Measurements from ENCODE around the gene CARD11.

Gene CARD11

GRCh38 chr7:2928256-2928612, 115.4 kb downstream of the CARD11 start:
- Histone ChIP-seq H3K4me3 (ENCODE audit: control insufficient read depth in 1 of 7, extremely low read depth in 1 of 7, insufficient read depth in 4 of 7, low read depth in 2 of 7, low read length in 6 of 7) (no peak overlapping the region), H3K9me3 (ENCODE audit: control extremely low read depth in 1 of 5, control insufficient read depth in 4 of 5, insufficient read depth in 2 of 5, low read depth in 1 of 5, low read length in 4 of 5) (no peaks in the 10 kb centered on the region), H3K36me3 (ENCODE audit: control insufficient read depth in 4 of 4, insufficient read depth in 4 of 4, low read length in 3 of 4) (peaks cover 0 to 29% (median under 1%) of the 10 kb centered on the region in 4 experiments), H3K27ac (ENCODE audit: insufficient read depth in 1 of 2, low read depth in 1 of 2, low read length in 2 of 2, poor library complexity in 1 of 2, severe bottlenecking in 2 of 2) (no peak overlapping the region), H3K4me1 (ENCODE audit: control extremely low read depth in 1 of 4, control insufficient read depth in 4 of 4, insufficient read depth in 4 of 4, low read length in 3 of 4) (no peaks in the 10 kb centered on the region), H3K27me3 (replicated peaks in 2 of 5; ENCODE audit: control insufficient read depth in 4 of 5, insufficient read depth in 5 of 5, low read length in 4 of 5) (no peaks in the 10 kb centered on the region)
- ChIA-PET CTCF (interaction anchor here (1.0 kb wide), 1 partner anchor 11 kb away, joined by 3 read pairs; no protein-coding TSS in a partner anchor), POLR2A (no interaction called here)
- DNase-seq = no peak
- WGBS (ENCODE audit: insufficient coverage) = 96% methylated on average over 10 of the region's 10 CpGs

DNA sequence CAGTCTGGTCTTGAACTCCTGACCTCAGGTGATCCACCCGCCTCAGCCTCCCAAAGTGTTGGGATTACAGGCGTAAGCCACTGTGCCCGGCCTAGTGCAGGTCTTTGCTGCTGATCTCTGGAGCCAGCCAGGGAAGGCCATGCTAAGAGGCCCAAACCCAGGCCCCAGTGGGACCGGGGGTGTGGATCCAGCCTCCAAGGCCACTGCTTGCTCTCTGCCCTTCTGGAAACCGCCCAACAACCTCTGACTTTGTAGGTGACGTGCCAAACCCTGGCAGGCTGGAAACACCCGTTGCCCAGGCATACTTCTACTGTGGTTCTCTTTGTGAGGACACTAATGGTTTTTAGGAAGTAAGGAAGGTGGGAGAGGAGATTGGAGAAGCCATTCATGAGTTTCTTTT, 116.1 kb downstream of the CARD11 start:
- Histone ChIP-seq H3K4me1 (ENCODE audit: control extremely low read depth in 1 of 4, control insufficient read depth in 4 of 4, insufficient read depth in 4 of 4, low read length in 3 of 4) (no peaks in the 10 kb centered on the region), H3K9me3 (ENCODE audit: control extremely low read depth in 1 of 5, control insufficient read depth in 4 of 5, insufficient read depth in 2 of 5, low read depth in 1 of 5, low read length in 4 of 5) (no peaks in the 10 kb centered on the region), H3K27ac (ENCODE audit: insufficient read depth in 1 of 2, low read depth in 1 of 2, low read length in 2 of 2, poor library complexity in 1 of 2, severe bottlenecking in 2 of 2) (no peak overlapping the region), H3K36me3 (ENCODE audit: control insufficient read depth in 4 of 4, insufficient read depth in 4 of 4, low read length in 3 of 4) (peaks cover 0 to 31% (median 1%) of the 10 kb centered on the region in 4 experiments), H3K4me3 (ENCODE audit: control insufficient read depth in 1 of 7, extremely low read depth in 1 of 7, insufficient read depth in 4 of 7, low read depth in 2 of 7, low read length in 6 of 7) (no peak overlapping the region), H3K27me3 (replicated peaks in 2 of 5; ENCODE audit: control insufficient read depth in 4 of 5, insufficient read depth in 5 of 5, low read length in 4 of 5) (no peaks in the 10 kb centered on the region)
- no peak for DNase-seq
- ChIA-PET POLR2A (no interaction called here), CTCF (no interaction called here)
- 82% methylated on average over 7 of the region's 7 CpGs for WGBS (ENCODE audit: insufficient coverage)

- POLR2A ChIA-PET = no interaction called here
- DNase-seq = no peak
- CTCF ChIA-PET = no interaction called here
- H3K27ac ChIP-seq (ENCODE audit: insufficient read depth in 1 of 2, low read depth in 1 of 2, low read length in 2 of 2, poor library complexity in 1 of 2, severe bottlenecking in 2 of 2) = no peak overlapping the region
- 63% methylated on average over 4 of the region's 8 CpGs for WGBS (ENCODE audit: insufficient coverage)
- H3K27me3 ChIP-seq (replicated peaks in 2 of 5; ENCODE audit: control insufficient read depth in 4 of 5, insufficient read depth in 5 of 5, low read length in 4 of 5) = no peaks in the 10 kb centered on the region
- H3K4me1 ChIP-seq (ENCODE audit: control extremely low read depth in 1 of 4, control insufficient read depth in 4 of 4, insufficient read depth in 4 of 4, low read length in 3 of 4) = no peaks in the 10 kb centered on the region
- peaks cover 0 to 32% (median 5%) of the 10 kb centered on the region in 4 experiments for H3K36me3 ChIP-seq (ENCODE audit: control insufficient read depth in 4 of 4, insufficient read depth in 4 of 4, low read length in 3 of 4)
- no peak overlapping the region for H3K4me3 ChIP-seq (ENCODE audit: control insufficient read depth in 1 of 7, extremely low read depth in 1 of 7, insufficient read depth in 4 of 7, low read depth in 2 of 7, low read length in 6 of 7)
- no peaks in the 10 kb centered on the region for H3K9me3 ChIP-seq (ENCODE audit: control extremely low read depth in 1 of 5, control insufficient read depth in 4 of 5, insufficient read depth in 2 of 5, low read depth in 1 of 5, low read length in 4 of 5)
Measured at GRCh38 chr7:2926896-2927405, 116.7 kb downstream of the CARD11 start.

DNA sequence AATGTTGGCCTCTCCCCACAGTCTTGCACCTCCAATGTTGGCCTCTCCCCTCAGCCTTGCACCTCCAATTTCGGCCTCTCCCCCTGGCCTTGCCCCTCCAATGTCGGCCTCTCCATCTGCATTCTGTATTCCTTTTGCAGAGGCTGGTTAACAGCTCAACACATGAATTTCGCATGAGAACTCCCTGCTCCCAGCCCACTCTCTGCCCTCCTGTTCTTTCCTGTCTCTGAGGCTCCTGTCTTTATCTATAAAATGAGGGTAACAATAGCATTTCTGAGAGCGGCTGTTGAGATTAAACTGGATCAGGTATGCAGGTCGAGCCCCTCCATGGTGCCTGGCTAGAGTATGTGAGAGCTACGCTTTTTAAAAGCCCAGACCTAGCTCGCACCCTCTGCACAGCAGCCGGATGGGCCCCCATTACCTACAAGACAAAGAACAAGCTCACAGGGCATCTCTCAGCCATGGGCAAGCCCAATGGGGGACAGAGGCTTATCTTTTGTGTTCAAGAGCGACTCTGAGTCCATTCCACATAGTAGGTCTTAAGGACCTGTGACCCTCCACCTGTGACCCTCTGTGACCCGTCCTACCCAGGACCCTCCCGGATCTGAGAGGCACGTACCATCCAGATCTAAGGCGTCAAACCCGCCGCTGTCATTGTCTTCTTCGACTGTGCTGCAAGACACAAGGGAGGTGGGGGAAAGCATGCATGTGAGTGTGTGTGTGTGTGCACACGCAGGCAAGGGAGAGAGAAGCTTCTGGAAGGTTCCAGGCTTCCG, 117.4 kb downstream of the CARD11 start:
- ChIA-PET POLR2A (no interaction called here), CTCF (no interaction called here)
- no peaks in the 10 kb centered on the region for H3K27me3 ChIP-seq (replicated peaks in 2 of 5; ENCODE audit: control insufficient read depth in 4 of 5, insufficient read depth in 5 of 5, low read length in 4 of 5)
- H3K36me3 ChIP-seq (ENCODE audit: control insufficient read depth in 4 of 4, insufficient read depth in 4 of 4, low read length in 3 of 4) = peaks cover 0 to 29% (median 5%) of the 10 kb centered on the region in 4 experiments
- no peaks in the 10 kb centered on the region for H3K9me3 ChIP-seq (ENCODE audit: control extremely low read depth in 1 of 5, control insufficient read depth in 4 of 5, insufficient read depth in 2 of 5, low read depth in 1 of 5, low read length in 4 of 5)
- no peak for DNase-seq
- H3K4me3 ChIP-seq (ENCODE audit: control insufficient read depth in 1 of 7, extremely low read depth in 1 of 7, insufficient read depth in 4 of 7, low read depth in 2 of 7, low read length in 6 of 7) = no peak overlapping the region
- no peak overlapping the region for H3K27ac ChIP-seq (ENCODE audit: insufficient read depth in 1 of 2, low read depth in 1 of 2, low read length in 2 of 2, poor library complexity in 1 of 2, severe bottlenecking in 2 of 2)
- no peaks in the 10 kb centered on the region for H3K4me1 ChIP-seq (ENCODE audit: control extremely low read depth in 1 of 4, control insufficient read depth in 4 of 4, insufficient read depth in 4 of 4, low read length in 3 of 4)
- WGBS (ENCODE audit: insufficient coverage) = over 99% methylated on average over 18 of the region's 18 CpGs

DNA sequence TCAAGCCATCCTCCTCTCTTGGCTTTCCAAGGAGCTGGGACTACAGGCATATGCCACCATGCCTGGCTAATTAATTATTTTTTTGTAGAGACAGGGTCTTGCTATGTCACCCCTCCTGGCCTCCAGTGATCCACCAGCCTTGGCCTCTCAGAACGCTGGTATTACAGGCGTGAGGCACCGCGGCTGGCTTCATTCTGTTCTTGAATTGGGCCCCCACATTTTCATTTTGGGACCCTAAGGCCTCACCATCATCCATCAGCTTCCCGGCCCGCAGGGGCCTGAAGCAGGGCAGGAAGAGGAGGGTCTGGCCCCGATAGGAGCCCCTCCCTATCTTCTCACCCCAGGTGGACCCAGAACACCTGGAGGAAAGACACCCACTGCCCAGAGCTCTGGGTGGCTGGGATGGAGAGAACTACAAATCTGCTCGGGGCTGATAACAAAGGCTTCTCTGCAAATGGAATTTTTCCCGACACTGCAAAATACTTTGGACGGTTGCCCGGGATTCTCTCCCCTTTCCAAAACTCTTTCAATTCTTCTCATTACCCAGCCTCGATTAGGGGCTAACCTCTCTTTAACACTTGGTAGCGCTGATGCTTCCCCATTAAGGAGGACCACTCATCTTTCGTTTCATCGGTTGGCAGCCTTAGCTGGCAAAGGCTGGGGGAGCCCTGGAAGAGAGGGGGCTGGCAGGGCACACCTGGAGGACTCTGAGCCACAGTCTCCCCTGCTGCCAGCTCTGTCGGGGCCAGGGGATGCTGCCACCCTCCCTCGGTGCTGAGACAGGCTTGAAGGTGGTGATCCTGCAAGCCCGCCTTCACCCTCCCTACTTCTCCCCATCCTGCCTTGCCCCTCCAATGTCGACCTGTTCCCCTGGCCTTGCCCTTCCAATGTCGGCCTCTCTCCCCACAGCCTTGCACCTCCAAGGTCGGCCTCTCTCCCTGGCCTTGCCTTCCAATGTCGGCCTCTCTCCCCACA, 118.5 kb downstream of the CARD11 start:
- H3K27ac ChIP-seq (ENCODE audit: insufficient read depth in 1 of 2, low read depth in 1 of 2, low read length in 2 of 2, poor library complexity in 1 of 2, severe bottlenecking in 2 of 2) = no peak overlapping the region
- no peaks in the 10 kb centered on the region for H3K4me1 ChIP-seq (ENCODE audit: control extremely low read depth in 1 of 4, control insufficient read depth in 4 of 4, insufficient read depth in 4 of 4, low read length in 3 of 4)
- ChIA-PET CTCF (interaction anchor here (0.6 kb wide), 1 partner anchor 175 kb away, joined by 3 read pairs; no protein-coding TSS in a partner anchor), POLR2A (no interaction called here)
- 96% methylated on average over 14 of the region's 22 CpGs for WGBS (ENCODE audit: insufficient coverage)
- no peaks in the 10 kb centered on the region for H3K27me3 ChIP-seq (replicated peaks in 2 of 5; ENCODE audit: control insufficient read depth in 4 of 5, insufficient read depth in 5 of 5, low read length in 4 of 5)
- no peak overlapping the region for H3K4me3 ChIP-seq (ENCODE audit: control insufficient read depth in 1 of 7, extremely low read depth in 1 of 7, insufficient read depth in 4 of 7, low read depth in 2 of 7, low read length in 6 of 7)
- DNase-seq = no peak
- H3K36me3 ChIP-seq (ENCODE audit: control insufficient read depth in 4 of 4, insufficient read depth in 4 of 4, low read length in 3 of 4) = peaks cover 0 to 30% (median 5%) of the 10 kb centered on the region in 4 experiments
- no peaks in the 10 kb centered on the region for H3K9me3 ChIP-seq (ENCODE audit: control extremely low read depth in 1 of 5, control insufficient read depth in 4 of 5, insufficient read depth in 2 of 5, low read depth in 1 of 5, low read length in 4 of 5)

DNA sequence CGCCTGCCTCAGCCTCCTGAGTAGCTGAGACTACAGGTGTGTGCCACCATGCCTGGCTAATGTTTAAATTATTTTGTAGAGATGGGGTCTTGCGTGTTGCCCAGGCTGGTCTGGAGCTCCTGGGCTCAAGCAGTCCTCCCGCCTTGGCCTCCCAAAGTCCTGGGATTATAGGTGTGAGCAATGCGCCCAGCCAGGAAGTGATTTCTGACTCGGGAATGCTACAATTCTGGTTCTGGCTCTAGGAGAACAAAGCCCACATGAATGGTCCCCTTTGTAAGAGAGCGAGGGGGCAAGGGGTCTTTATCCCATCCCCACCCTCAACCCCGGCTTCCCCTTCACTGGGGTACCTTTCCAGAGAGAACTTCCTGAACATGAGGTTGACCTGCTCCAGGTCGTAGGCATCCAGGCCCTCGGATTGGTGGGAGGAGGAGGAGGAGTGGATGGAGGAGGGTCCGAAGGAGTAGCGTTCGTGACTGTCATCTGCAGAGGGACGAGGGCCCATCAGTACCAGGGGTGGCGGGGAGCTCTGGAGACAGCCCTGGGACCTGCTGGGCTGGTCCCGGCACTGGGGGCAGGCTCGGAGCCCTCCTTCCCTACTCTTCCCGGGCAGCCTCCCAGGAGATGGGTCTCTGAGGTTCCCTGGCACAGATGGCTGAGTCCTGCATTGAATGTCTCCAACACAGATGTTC, 119.6 kb downstream of the CARD11 start:
- CTCF ChIA-PET = interaction anchor here (0.6 kb wide), 1 partner anchor 176 kb away, joined by 3 read pairs; no protein-coding TSS in a partner anchor
- Histone ChIP-seq H3K4me3 (ENCODE audit: control insufficient read depth in 1 of 7, extremely low read depth in 1 of 7, insufficient read depth in 4 of 7, low read depth in 2 of 7, low read length in 6 of 7) (no peak overlapping the region), H3K27me3 (replicated peaks in 2 of 5; ENCODE audit: control insufficient read depth in 4 of 5, insufficient read depth in 5 of 5, low read length in 4 of 5) (no peaks in the 10 kb centered on the region), H3K9me3 (ENCODE audit: control extremely low read depth in 1 of 5, control insufficient read depth in 4 of 5, insufficient read depth in 2 of 5, low read depth in 1 of 5, low read length in 4 of 5) (peaks cover 0 to 4% (median 0%) of the 10 kb centered on the region in 5 experiments), H3K27ac (ENCODE audit: insufficient read depth in 1 of 2, low read depth in 1 of 2, low read length in 2 of 2, poor library complexity in 1 of 2, severe bottlenecking in 2 of 2) (no peak overlapping the region), H3K4me1 (ENCODE audit: control extremely low read depth in 1 of 4, control insufficient read depth in 4 of 4, insufficient read depth in 4 of 4, low read length in 3 of 4) (no peaks in the 10 kb centered on the region), H3K36me3 (ENCODE audit: control insufficient read depth in 4 of 4, insufficient read depth in 4 of 4, low read length in 3 of 4) (peaks cover 0 to 38% (median 8%) of the 10 kb centered on the region in 4 experiments)
- POLR2A ChIA-PET = interaction anchor here (0.6 kb wide), 1 partner anchor 187 kb away, joined by 6 read pairs; no protein-coding TSS in a partner anchor
- 85% methylated on average over 10 of the region's 17 CpGs for WGBS (ENCODE audit: insufficient coverage)
- no peak for DNase-seq

All from common myeloid progenitor, CD34-positive (primary cell).